NCI-H460 (cell line): Measurements from ENCODE around the gene SLC28A2. TPM values are rescaled to one million over a fixed set of nuclear protein-coding genes. Genes with fewer than 3 reads are reported as not detected.

ENCODE experiments used
- DNase-seq: peaks from one replicate; pipeline ENCODE4 v3.0.0-alpha.2; 2016; ENCODE audit warnings: low read depth; ENCODE audit errors: extremely low read depth
- total RNA-seq: library from RNA; depleted of rRNA; stranded (reverse); fragments of >200 nt; shearing (Covaris generic); gene quantifications from 2 replicates; pipeline ENCODE4 v1.2.3, GENCODE V29; 2014; rRNA removed

SLC28A2 gene
- total RNA-seq, 1 experiment from 2014 or later, result not detected

DNA sequence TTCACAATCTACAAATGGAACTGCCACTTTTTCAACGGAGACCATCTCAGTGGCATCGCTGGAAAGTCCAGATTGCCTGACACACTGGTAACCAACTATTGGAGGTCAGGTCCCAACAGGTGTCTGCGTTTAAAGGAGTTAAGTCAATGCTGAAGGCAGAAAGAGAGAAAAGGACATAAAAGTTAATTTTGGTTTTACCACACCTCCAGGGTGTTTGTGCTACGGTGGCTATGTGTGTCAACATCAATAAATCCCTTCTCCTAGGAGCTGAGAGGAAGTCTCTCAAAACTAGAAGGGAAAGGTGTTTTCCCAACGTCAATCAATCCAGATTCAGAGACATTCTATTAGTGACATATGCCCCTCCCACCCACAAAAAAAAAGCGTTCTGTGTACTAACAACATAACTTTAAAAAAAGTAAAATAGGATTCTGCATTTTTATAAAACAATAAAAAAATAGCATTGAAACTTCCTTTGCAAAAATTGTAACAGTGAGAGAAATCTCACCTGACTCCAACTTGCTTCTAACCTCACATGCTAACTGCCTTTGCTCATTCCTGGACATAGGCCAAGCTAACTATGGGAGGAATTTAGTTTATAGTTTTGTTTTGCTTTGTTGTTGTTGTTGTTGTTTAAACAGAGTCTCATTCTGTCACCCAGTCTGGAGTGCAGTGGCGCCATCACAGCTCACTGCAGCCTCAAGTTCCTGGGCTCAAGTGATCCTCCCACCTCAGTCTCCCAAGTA is 67.6 kb downstream of the SLC28A2 start:
- no peak for DNase-seq

DNA sequence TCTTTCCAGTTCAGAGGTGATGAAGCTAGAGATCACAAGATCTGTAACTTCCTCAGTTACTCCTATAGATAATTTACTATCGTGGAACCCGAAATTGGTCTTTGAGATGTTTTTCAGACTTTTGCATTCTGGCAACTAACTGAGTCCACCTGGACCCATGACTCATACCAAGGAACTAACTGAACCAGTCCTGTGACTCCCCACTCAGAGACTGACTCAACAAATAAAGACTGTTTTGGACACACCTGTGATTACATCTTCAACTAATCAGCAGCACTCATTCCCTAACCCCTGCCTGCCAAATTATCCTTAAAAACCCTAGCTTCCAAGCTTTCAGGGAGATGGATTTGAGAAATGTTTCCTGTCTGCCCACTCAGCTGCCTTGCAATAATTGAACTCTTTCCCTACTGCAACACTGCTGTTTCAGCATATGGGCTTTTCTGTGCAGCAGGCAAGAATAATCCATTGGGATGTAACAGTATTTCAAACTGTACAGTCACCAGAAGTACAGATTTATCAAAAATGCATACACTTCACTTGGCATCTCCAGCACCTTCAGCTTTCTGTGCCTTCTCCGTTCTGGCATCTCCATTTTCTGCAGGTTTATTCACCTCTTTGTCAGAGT is 68.7 kb downstream of the SLC28A2 start:
- no peak for DNase-seq

DNA sequence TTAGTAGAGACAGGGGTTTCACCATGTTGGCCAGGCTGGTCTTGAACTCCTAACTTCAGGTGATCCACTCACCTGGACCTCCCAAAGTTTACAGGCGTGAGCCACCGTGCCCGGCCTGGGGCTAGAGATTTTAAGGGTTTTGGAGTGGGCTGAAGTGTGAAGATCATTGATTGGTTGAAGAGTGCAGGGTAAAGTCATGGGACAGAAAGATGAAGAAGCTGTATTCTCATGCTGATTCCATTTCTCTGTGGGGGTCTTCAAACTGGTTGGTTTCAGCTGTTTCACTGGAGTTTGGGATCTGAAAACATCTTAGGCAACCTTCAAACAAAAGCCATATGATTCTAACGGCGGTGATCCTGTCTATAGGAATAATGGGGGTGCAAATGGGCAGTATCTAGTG is 74.2 kb downstream of the SLC28A2 start:
- no peak for DNase-seq

DNA sequence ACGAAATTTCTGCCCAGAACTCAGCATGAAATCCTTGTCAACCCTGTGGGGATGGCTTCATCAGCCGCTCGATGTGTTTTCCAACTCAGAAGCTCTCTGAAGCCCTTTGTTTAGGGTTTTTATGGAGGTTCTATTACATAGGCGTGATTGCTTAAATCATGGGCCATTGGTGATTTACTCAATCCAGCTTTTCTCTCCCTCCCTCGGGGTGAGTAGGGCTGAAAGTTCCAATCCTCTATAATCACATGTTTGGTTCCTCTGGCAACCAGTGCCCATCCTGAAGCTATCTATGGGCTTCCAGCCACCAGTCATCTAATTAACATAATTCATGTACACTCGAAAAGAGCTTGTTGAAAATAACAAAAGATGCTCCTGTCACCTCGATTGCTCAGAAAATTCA is 74.7 kb downstream of the SLC28A2 start:
- no peak for DNase-seq

Other genes starting within 250 kb of the SLC28A2 start
- gene SORD, start 229.0 kb upstream of the SLC28A2 start, total RNA-seq, result 65.1 and 65.5 TPM in 2 replicates
- gene DUOX2, start 138.1 kb upstream of the SLC28A2 start, total RNA-seq, result 0.02 TPM in 1 of 2 replicates, not detected in the other
- not detected in 2 replicates for gene DUOXA2, start 137.9 kb upstream of the SLC28A2 start, total RNA-seq
- 0.97 and 0.98 TPM in 2 replicates for gene DUOXA1, start 122.4 kb upstream of the SLC28A2 start, total RNA-seq
- gene DUOX1, start 122.2 kb upstream of the SLC28A2 start, total RNA-seq, result not detected in 2 replicates
- gene SHF, start 64.3 kb upstream of the SLC28A2 start, total RNA-seq, result 1.4 and 3.1 TPM in 2 replicates
- 0.25 and 0.78 TPM in 2 replicates for gene GATM, start 126.3 kb downstream of the SLC28A2 start, total RNA-seq